ENCODE results near the gene WDR72. TPM values are rescaled to one million over a fixed set of nuclear protein-coding genes. Genes with fewer than 3 reads are reported as not detected.

Gene WDR72
- total RNA-seq, 2 experiments from 2014 or later = not detected

DNA sequence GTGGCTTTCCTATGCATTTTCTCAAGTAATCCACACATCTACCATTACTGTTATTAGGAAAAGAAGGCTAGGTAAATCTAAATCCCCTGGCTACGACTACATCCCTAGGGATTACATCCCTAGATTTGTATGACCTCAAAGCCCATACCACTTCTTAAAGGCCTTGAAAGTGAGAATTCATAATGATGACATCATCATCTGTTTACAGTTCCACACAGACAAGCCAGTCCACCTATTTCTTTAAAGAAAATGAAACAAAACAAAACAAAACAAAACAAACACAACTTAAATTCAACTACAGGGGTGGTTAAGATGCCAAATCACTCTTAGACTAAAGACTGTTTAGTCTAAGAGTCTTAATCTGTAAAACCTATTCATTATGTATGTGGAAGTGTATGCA is 5.7 kb downstream of the WDR72 start:
- Histone ChIP-seq H3K9me2 (ENCODE audit: insufficient read depth, low read length) (no peaks in the 10 kb centered on the region), H3K4me3 (ENCODE audit: low read depth, low read length, poor library complexity, severe bottlenecking) (no peak overlapping the region), H4K20me1 (ENCODE audit: insufficient read depth, low read length) (no peaks in the 10 kb centered on the region), H3K27ac (ENCODE audit: low read depth, low read length, poor library complexity, severe bottlenecking) (no peak overlapping the region), H3K79me2 (ENCODE audit: insufficient read depth, low read depth, low read length) (no peaks in the 10 kb centered on the region), H2AFZ (ENCODE audit: low read length) (no peak overlapping the region), H3K36me3 (ENCODE audit: insufficient read depth, low read length) (no peaks in the 10 kb centered on the region), H3K4me2 (ENCODE audit: low read length) (no peak overlapping the region), H3K9me3 (ENCODE audit: low read length) (no peaks in the 10 kb centered on the region), H3K4me1 (ENCODE audit: insufficient read depth, low read length, poor library complexity, severe bottlenecking) (no peaks in the 10 kb centered on the region)
- no TSS peak for BruUV-seq (replicated peaks)
- TF ChIP-seq EZH2phosphoT487 (IDR thresholded peaks at IDR 0.05; ENCODE audit: borderline replicate concordance, low read depth, low read length) (no peak), CTCF (conservative IDR thresholded peaks at IDR 0.05; ENCODE audit: low read length) (no peak)
- intact Hi-C loops (cut with micrococcal nuclease; ENCODE audit: unreplicated experiment) = no loop called here
- CTCF ChIA-PET (ENCODE audit: unreplicated experiment) = no interaction called here
- no peak for DNase-seq (ENCODE audit: low spot score)
- POLR2A ChIA-PET = no interaction called here

DNA sequence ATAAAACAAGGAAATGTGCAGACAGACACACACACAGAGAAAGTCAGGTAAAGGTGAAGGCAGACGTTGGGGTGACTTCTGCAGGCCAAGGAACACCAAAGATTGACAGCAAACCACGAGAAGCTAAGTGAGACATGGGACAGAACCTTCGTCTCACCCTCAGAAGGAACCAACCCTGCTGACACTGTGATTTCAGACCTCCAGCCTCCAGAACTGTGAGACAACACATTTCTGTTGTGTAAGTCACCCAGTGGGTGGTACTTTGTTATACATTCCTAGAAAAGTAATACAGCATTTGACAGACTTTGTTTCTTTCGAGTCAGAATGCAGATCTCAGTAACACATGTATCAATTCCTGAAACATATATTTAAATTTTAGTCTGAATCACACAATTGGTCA is 7.1 kb downstream of the WDR72 start:
- POLR2A ChIA-PET = no interaction called here
- Histone ChIP-seq H3K9me2 (ENCODE audit: insufficient read depth, low read length) (no peaks in the 10 kb centered on the region), H3K4me1 (ENCODE audit: insufficient read depth, low read length, poor library complexity, severe bottlenecking) (no peaks in the 10 kb centered on the region), H3K36me3 (ENCODE audit: insufficient read depth, low read length) (no peaks in the 10 kb centered on the region), H3K4me3 (ENCODE audit: low read depth, low read length, poor library complexity, severe bottlenecking) (no peak overlapping the region), H3K9me3 (ENCODE audit: low read length) (no peaks in the 10 kb centered on the region), H3K79me2 (ENCODE audit: insufficient read depth, low read depth, low read length) (no peaks in the 10 kb centered on the region), H3K4me2 (ENCODE audit: low read length) (no peak overlapping the region), H3K27ac (ENCODE audit: low read depth, low read length, poor library complexity, severe bottlenecking) (no peak overlapping the region), H4K20me1 (ENCODE audit: insufficient read depth, low read length) (no peaks in the 10 kb centered on the region), H2AFZ (ENCODE audit: low read length) (no peak overlapping the region)
- no peak for TF ChIP-seq CTCF (conservative IDR thresholded peaks at IDR 0.05; ENCODE audit: low read length)
- no peak for TF ChIP-seq EZH2phosphoT487 (IDR thresholded peaks at IDR 0.05; ENCODE audit: borderline replicate concordance, low read depth, low read length)
- no TSS peak for BruUV-seq (replicated peaks)
- CTCF ChIA-PET (ENCODE audit: unreplicated experiment) = no interaction called here
- DNase-seq (ENCODE audit: low spot score) = no peak
- intact Hi-C loops (cut with micrococcal nuclease; ENCODE audit: unreplicated experiment) = no loop called here

GRCh38 chr15:53747501-53748068 is 11.9 kb downstream of the WDR72 start:
- DNase-seq (ENCODE audit: low spot score) = no peak
- Histone ChIP-seq H3K4me1 (ENCODE audit: insufficient read depth, low read length, poor library complexity, severe bottlenecking) (no peaks in the 10 kb centered on the region), H3K4me3 (ENCODE audit: low read depth, low read length, poor library complexity, severe bottlenecking) (no peak overlapping the region), H3K9me2 (ENCODE audit: insufficient read depth, low read length) (no peaks in the 10 kb centered on the region), H2AFZ (ENCODE audit: low read length) (no peak overlapping the region), H3K27ac (ENCODE audit: low read depth, low read length, poor library complexity, severe bottlenecking) (no peak overlapping the region), H3K79me2 (ENCODE audit: insufficient read depth, low read depth, low read length) (no peaks in the 10 kb centered on the region), H3K4me2 (ENCODE audit: low read length) (no peak overlapping the region), H3K9me3 (ENCODE audit: low read length) (no peaks in the 10 kb centered on the region), H4K20me1 (ENCODE audit: insufficient read depth, low read length) (no peaks in the 10 kb centered on the region), H3K36me3 (ENCODE audit: insufficient read depth, low read length) (no peaks in the 10 kb centered on the region)
- CTCF ChIA-PET (ENCODE audit: unreplicated experiment) = no interaction called here
- no peak for TF ChIP-seq EZH2phosphoT487 (IDR thresholded peaks at IDR 0.05; ENCODE audit: borderline replicate concordance, low read depth, low read length)
- TF ChIP-seq CTCF (conservative IDR thresholded peaks at IDR 0.05; ENCODE audit: low read length) = no peak
- no TSS peak for BruUV-seq (replicated peaks)
- intact Hi-C loops (cut with micrococcal nuclease; ENCODE audit: unreplicated experiment) = no loop called here
- POLR2A ChIA-PET = interaction anchor here (0.6 to 0.7 kb wide), 4 partner anchors 10 to 270 kb away, joined by 3 to 10 read pairs (median 6); no protein-coding TSS in a partner anchor
